ENCODE measurements around the gene CDC42EP4. TPM values are rescaled to one million over a fixed set of nuclear protein-coding genes. Genes with fewer than 3 reads are reported as not detected.

The CDC42EP4 gene
- total RNA-seq, 4 donors from 2014 or later = 35.8 to 57.0 (median 47.1) TPM

- H3K9me3 ChIP-seq = no peaks in the 10 kb centered on the region
- in situ Hi-C loops (cut with MboI; ENCODE audit: low sequenced_read_pairs in 4 of 4) (no loop called here), intact Hi-C loops (cut with DNase I; ENCODE audit: low total_unique reads) (no loop called here)
- DNase-seq (no peak), ATAC-seq (no peak)
- TF ChIP-seq, protein P1, sequence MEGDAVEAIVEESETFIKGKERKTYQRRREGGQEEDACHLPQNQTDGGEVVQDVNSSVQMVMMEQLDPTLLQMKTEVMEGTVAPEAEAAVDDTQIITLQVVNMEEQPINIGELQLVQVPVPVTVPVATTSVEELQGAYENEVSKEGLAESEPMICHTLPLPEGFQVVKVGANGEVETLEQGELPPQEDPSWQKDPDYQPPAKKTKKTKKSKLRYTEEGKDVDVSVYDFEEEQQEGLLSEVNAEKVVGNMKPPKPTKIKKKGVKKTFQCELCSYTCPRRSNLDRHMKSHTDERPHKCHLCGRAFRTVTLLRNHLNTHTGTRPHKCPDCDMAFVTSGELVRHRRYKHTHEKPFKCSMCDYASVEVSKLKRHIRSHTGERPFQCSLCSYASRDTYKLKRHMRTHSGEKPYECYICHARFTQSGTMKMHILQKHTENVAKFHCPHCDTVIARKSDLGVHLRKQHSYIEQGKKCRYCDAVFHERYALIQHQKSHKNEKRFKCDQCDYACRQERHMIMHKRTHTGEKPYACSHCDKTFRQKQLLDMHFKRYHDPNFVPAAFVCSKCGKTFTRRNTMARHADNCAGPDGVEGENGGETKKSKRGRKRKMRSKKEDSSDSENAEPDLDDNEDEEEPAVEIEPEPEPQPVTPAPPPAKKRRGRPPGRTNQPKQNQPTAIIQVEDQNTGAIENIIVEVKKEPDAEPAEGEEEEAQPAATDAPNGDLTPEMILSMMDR (IDR thresholded peaks at IDR 0.05 in 4 of 5, conservative IDR thresholded peaks at IDR 0.05 in 1 of 5) = no peak
- no peak for TF ChIP-seq POLR2A (IDR thresholded peaks at IDR 0.05)
- H3K27ac ChIP-seq = no peak overlapping the region
- H3K4me3 ChIP-seq = no peak overlapping the region
- peaks cover 9 to 12% of the 10 kb centered on the region in 2 donors for H3K4me1 ChIP-seq
- H3K27me3 ChIP-seq = peaks cover 0 to 9% (median 0%) of the 10 kb centered on the region in 3 donors
- no peaks in the 10 kb centered on the region for H3K36me3 ChIP-seq
Observed at GRCh38 chr17:73346501-73347162, 34.8 kb upstream of the CDC42EP4 start.

DNA sequence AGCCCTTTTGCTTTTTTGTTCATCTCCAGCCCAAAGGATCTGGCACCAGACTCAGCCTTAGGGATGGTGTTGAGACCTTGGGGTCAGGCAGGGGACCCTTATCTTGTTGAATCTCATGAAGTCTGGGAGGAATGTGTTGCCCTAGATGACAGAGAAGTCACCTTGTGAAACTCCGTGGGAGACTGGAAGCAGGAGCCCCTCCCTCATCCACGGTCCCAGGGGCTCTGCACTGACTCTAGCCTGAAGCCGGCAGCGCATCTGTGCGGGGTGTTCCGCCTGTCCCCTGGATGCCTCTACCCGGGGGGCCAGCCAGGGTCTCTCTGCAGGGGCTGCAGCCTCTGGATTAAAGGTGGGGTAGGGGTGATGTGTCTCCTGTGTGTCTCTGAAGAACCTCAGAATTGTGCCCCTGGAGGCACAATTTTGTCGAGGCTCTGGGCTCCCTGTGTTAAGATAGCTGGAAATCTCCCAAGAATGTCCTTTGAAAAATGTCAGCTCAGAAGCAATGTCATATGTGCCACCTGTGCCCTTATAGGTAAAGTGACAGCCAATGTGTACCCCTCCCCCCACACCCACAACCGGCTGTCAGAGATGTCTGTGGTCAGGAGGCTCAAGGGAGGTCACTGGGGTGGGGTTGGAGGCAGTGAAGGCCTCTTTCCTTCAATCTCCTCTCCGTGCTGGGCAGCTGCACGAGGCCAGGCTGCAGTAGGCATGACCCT lies 32.1 kb upstream of the CDC42EP4 start:
- Histone ChIP-seq H3K27me3 (peaks cover 0 to 9% (median 0%) of the 10 kb centered on the region in 3 donors), H3K4me1 (peaks cover 12 to 18% of the 10 kb centered on the region in 2 donors), H3K9me3 (no peaks in the 10 kb centered on the region), H3K36me3 (no peaks in the 10 kb centered on the region), H3K4me3 (no peak overlapping the region), H3K27ac (peak overlapping the region; percentile 25 to 64 (median 53))
- intact Hi-C loops (cut with DNase I; ENCODE audit: low total_unique reads) = no loop called here
- in situ Hi-C loops (cut with MboI; ENCODE audit: low sequenced_read_pairs in 4 of 4) = no loop called here
- ATAC-seq (no peak), DNase-seq (no peak)
- no peak for TF ChIP-seq POLR2A (IDR thresholded peaks at IDR 0.05)
- TF ChIP-seq, protein P1 (IDR thresholded peaks at IDR 0.05 in 4 of 5, conservative IDR thresholded peaks at IDR 0.05 in 1 of 5) = no peak

DNA sequence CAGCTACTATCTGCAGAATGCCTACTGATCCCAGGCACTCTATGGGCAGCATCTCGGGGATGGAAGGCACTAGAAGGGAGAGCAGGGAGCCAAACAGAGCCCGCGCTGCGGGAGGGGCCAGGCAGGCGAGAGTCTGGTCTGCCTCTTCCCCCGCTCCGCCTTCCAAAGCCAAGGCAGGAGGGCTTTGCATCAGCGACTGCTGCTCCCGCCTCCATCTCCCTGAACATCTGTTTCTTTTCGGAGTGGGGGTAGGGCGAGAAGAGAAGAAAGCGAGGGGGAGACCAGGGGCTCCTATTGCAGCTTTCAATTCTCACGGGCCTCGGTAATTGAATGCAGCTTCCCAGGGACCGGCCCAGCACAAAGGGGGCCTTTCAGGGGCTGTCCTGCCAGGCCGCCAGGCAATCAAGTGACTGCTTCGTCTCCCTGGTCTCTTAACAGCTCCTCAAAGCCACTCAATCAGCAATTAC lies 31.4 kb upstream of the CDC42EP4 start:
- H3K27ac ChIP-seq = peak overlapping the region; percentile 31 to 64 (median 53)
- no peaks in the 10 kb centered on the region for H3K9me3 ChIP-seq
- peak overlapping the region in 1 of 4 donors; percentile 5 for H3K4me3 ChIP-seq
- intact Hi-C loops (cut with DNase I; ENCODE audit: low total_unique reads) (no loop called here), in situ Hi-C loops (cut with MboI; ENCODE audit: low sequenced_read_pairs in 4 of 4) (no loop called here)
- DNase-seq = peak in 1 of 2 donors; percentile 41
- peak in 1 of 2 donors; percentile 16 for ATAC-seq
- H3K27me3 ChIP-seq = peaks cover 0 to 9% (median 0%) of the 10 kb centered on the region in 3 donors
- TF ChIP-seq POLR2A (IDR thresholded peaks at IDR 0.05) = peak in 1 of 2 donors; percentile 13
- TF ChIP-seq, protein P1 (IDR thresholded peaks at IDR 0.05 in 4 of 5, conservative IDR thresholded peaks at IDR 0.05 in 1 of 5) = no peak
- H3K4me1 ChIP-seq = peaks cover 12 to 18% of the 10 kb centered on the region in 2 donors
- no peaks in the 10 kb centered on the region for H3K36me3 ChIP-seq

GRCh38 chr17:73342541-73343167 lies 30.9 kb upstream of the CDC42EP4 start:
- H3K27me3 ChIP-seq = peaks cover 0 to 9% (median 0%) of the 10 kb centered on the region in 3 donors
- in situ Hi-C loops (cut with MboI; ENCODE audit: low sequenced_read_pairs in 4 of 4) (no loop called here), intact Hi-C loops (cut with DNase I; ENCODE audit: low total_unique reads) (no loop called here)
- peaks cover 12 to 18% of the 10 kb centered on the region in 2 donors for H3K4me1 ChIP-seq
- TF ChIP-seq, protein P1 (IDR thresholded peaks at IDR 0.05 in 4 of 5, conservative IDR thresholded peaks at IDR 0.05 in 1 of 5) = no peak
- TF ChIP-seq POLR2A (IDR thresholded peaks at IDR 0.05) = no peak
- H3K27ac ChIP-seq = peak overlapping the region; percentile 31 to 66 (median 52)
- H3K36me3 ChIP-seq = no peaks in the 10 kb centered on the region
- ATAC-seq (no peak), DNase-seq (no peak)
- no peaks in the 10 kb centered on the region for H3K9me3 ChIP-seq
- no peak overlapping the region for H3K4me3 ChIP-seq
